Neuronal stem cell (in vitro differentiated cells): ENCODE data around the gene MTHFSD. TPM values are rescaled to one million over a fixed set of nuclear protein-coding genes. Genes with fewer than 3 reads are reported as not detected.

ENCODE experiments used
- DNase-seq: peaks from one replicate; pipeline ENCODE4 v3.0.0-alpha.2; 2013; ENCODE audit warnings: low spot score
- H2AFZ ChIP-seq: one replicate; pipeline ENCODE4 v1.6.1; 2013; ENCODE audit warnings: mild to moderate bottlenecking, low read length, inconsistent platforms
- H2AK5ac ChIP-seq: 2 replicates; pipeline ENCODE4 v1.6.1; 2013; ENCODE audit warnings: low read depth, mild to moderate bottlenecking, inconsistent platforms, low read length, moderate library complexity, mixed read lengths
- H2BK120ac ChIP-seq: 2 replicates; pipeline ENCODE4 v1.6.1; 2013; ENCODE audit warnings: low read depth, mild to moderate bottlenecking, inconsistent platforms, low read length, moderate library complexity, mixed read lengths
- H2BK12ac ChIP-seq: one replicate; pipeline ENCODE4 v1.6.1; 2013; ENCODE audit warnings: low read length, inconsistent platforms
- H2BK15ac ChIP-seq: 2 replicates; pipeline ENCODE4 v1.6.1; 2013; ENCODE audit warnings: mild to moderate bottlenecking, low read length, inconsistent platforms, mixed read lengths
- H2BK5ac ChIP-seq: one replicate; pipeline ENCODE4 v1.6.1; 2013; ENCODE audit warnings: inconsistent platforms, mild to moderate bottlenecking, low read length, moderate library complexity
- H3K14ac ChIP-seq: one replicate; pipeline ENCODE4 v1.6.1; 2013; ENCODE audit warnings: low read length, inconsistent platforms
- H3K18ac ChIP-seq: 2 replicates; pipeline ENCODE4 v1.6.1; 2013; ENCODE audit warnings: low read length, inconsistent platforms
- H3K23ac ChIP-seq: 2 replicates; pipeline ENCODE4 v1.6.1; 2013; ENCODE audit warnings: low read depth, mild to moderate bottlenecking, mixed read lengths, low read length, inconsistent platforms; ENCODE audit not compliant: poor library complexity
- H3K27ac ChIP-seq: replicated peaks from 3 replicates; pipeline ENCODE4 v1.5.1; 2013; ENCODE audit warnings: low read length, inconsistent platforms
- H3K27me3 ChIP-seq, 3 experiments: 2 replicates each; pipeline ENCODE4 v1.6.1; 2013; ENCODE audit warnings: low read length in 3 of 3, mild to moderate bottlenecking in 2 of 3, inconsistent platforms in 1 of 3, low read depth in 1 of 3, mixed read lengths in 1 of 3, moderate library complexity in 1 of 3; ENCODE audit not compliant: control insufficient read depth in 3 of 3, insufficient read depth in 3 of 3
- H3K36me3 ChIP-seq, 2 donors: replicated peaks in 1 of 2; 2 replicates each; pipeline ENCODE4 v1.6.1; 2013; ENCODE audit warnings: low read length in 2 of 2; ENCODE audit not compliant: control insufficient read depth in 2 of 2, insufficient read depth in 2 of 2
- H3K4ac ChIP-seq: 2 replicates; pipeline ENCODE4 v1.6.1; 2013; ENCODE audit warnings: inconsistent platforms, mild to moderate bottlenecking, low read length, moderate library complexity
- H3K4me1 ChIP-seq, 2 donors: 1 replicate in 1 of 2; 2 replicates in 1 of 2; pipeline ENCODE4 v1.6.1; 2013; ENCODE audit warnings: low read length in 2 of 2, low read depth in 1 of 2; ENCODE audit not compliant: control insufficient read depth in 2 of 2, insufficient read depth in 1 of 2
- H3K4me2 ChIP-seq: one replicate; pipeline ENCODE4 v1.6.1; 2013; ENCODE audit warnings: mild to moderate bottlenecking, low read length, inconsistent platforms; ENCODE audit not compliant: insufficient read depth, poor library complexity, severe bottlenecking
- H3K4me3 ChIP-seq, 2 donors: 2 replicates each; pipeline ENCODE4 v1.5.1; 2013; ENCODE audit warnings: low read length in 2 of 2, mild to moderate bottlenecking in 2 of 2, inconsistent platforms in 1 of 2, moderate library complexity in 1 of 2
- H3K79me1 ChIP-seq: one replicate; pipeline ENCODE4 v1.6.1; 2013; ENCODE audit warnings: low read depth, mild to moderate bottlenecking, inconsistent platforms, low read length, moderate library complexity
- H3K9ac ChIP-seq: one replicate; pipeline ENCODE4 v1.6.1; 2013; ENCODE audit warnings: mild to moderate bottlenecking, low read depth, low read length, inconsistent platforms; ENCODE audit not compliant: poor library complexity
- H3K9me3 ChIP-seq, 2 donors: replicated peaks in 1 of 2; 2 replicates each; pipeline versions ENCODE3 to v1.6.1; 2013; ENCODE audit warnings: low read length in 2 of 2, mild to moderate bottlenecking in 2 of 2, inconsistent platforms in 1 of 2, low read depth in 1 of 2, mixed read lengths in 1 of 2, moderate library complexity in 1 of 2; ENCODE audit not compliant: control insufficient read depth in 2 of 2, insufficient read depth in 1 of 2
- H4K8ac ChIP-seq: one replicate; pipeline ENCODE4 v1.6.1; 2013; ENCODE audit warnings: low read depth, mild to moderate bottlenecking, inconsistent platforms, low read length, moderate library complexity
- H4K91ac ChIP-seq: one replicate; pipeline ENCODE4 v1.6.1; 2013; ENCODE audit warnings: low read length, low read depth, mild to moderate bottlenecking, inconsistent platforms; ENCODE audit not compliant: poor library complexity
- WGBS, 2 donors: extraction: QIAGEN DNeasy Blood & Tissue Kit; methylation state at CpG; one replicate each; pipeline ENCODE4 v1.1.7; 2013; ENCODE audit warnings: missing lambda C conversion rate in 2 of 2, mixed read lengths in 1 of 2; ENCODE audit not compliant: insufficient read length in 2 of 2, insufficient replicate concordance in 1 of 2; ENCODE audit errors: extremely low coverage in 2 of 2; 5-methylcytosine and 5-hydroxymethylcytosine counted together
- polyA plus RNA-seq, 2 experiments: library from polyadenylated mRNA; stranded (reverse); fragments of 200-250 nt; gene quantifications; one replicate each; pipeline ENCODE4 v1.2.3, GENCODE V29; 2013

MTHFSD gene, protein sequence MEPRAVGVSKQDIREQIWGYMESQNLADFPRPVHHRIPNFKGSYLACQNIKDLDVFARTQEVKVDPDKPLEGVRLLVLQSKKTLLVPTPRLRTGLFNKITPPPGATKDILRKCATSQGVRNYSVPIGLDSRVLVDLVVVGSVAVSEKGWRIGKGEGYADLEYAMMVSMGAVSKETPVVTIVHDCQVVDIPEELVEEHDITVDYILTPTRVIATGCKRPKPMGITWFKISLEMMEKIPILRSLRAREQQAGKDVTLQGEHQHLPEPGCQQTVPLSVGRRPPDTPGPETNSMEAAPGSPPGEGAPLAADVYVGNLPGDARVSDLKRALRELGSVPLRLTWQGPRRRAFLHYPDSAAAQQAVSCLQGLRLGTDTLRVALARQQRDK
- polyA plus RNA-seq (2013, experiment 1 of 2), result 12.3 TPM
- 12.6 TPM for polyA plus RNA-seq (2013, experiment 2 of 2)

DNA sequence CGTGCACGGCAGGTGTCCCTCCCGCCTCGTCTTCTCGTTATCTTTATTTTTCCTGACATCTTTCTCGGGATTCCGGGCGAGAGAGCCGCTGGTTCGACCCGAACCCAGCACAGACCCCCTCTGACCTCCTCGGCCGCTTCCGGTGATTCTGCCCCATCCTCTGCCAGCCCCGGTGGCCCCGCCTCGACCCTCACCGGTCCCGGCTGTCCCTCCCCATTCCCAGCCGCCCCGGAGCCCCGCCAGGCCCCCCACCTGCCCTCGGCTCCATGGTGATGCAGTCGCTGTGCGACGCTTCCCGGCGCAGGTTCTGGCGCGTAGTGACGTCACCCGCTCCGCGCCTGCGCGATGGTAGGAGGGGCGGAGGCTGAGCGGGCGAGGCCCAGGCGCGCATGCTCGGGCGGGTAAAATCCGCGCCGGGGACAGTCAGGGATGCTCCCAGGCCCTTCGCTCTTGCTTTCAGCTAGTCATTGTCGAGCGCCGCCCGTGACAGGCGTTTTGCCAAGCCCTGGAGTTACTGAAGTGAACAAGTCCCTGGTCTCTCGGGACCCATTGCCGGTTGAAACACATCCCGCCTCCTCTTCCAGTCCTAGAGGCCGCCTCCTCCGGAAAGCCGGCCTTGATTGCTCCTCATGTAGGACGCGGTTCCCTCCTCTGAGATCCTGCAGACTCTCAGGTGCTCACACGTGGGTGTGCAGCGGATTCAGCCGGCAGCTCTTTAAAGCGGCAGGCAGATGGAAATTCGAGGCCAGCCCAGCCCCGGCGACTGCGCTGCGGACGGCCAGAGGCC, at the start of gene MTHFSD:
TSS of gene MTHFSD (minus strand) at position 319 of the 787 bp plus-strand sequence. CDS start at position 268, 51 bp downstream.
- Histone ChIP-seq H3K27ac (no peak within 1 kb of the TSS), H4K91ac (no peak within 1 kb of the TSS), H2BK5ac (peak within 1 kb of the TSS; percentile 56), H3K79me1 (no peaks in the 10 kb centered on the region), H2AK5ac (peak within 1 kb of the TSS; percentile 58), H2BK120ac (no peak within 1 kb of the TSS), H2BK12ac (no peak within 1 kb of the TSS), H3K4me2 (peak within 1 kb of the TSS; percentile 98), H3K18ac (peak within 1 kb of the TSS; percentile 87), H3K23ac (peak within 1 kb of the TSS; percentile 85), H3K14ac (no peak within 1 kb of the TSS), H2BK15ac (peak within 1 kb of the TSS; percentile 50), H3K4me3 (peak within 1 kb of the TSS; percentile 82 to 93), H3K27me3 (peaks cover 0 to 2% (median 0%) of the 10 kb centered on the region in 3 experiments), H3K9ac (peak within 1 kb of the TSS; percentile 87), H3K9me3 (no peaks in the 10 kb centered on the region), H4K8ac (no peak within 1 kb of the TSS), H3K4me1 (peaks cover 3 to 5% of the 10 kb centered on the region in 2 donors), H3K36me3 (peaks cover 3 to 27% of the 10 kb centered on the region in 2 donors), H3K4ac (no peak within 1 kb of the TSS), H2AFZ (peak within 1 kb of the TSS; percentile 93)
- DNase-seq, result peak; percentile 91
- no CpG with 5 or more reads among the region's 70 CpGs for WGBS, 2 donors

DNA sequence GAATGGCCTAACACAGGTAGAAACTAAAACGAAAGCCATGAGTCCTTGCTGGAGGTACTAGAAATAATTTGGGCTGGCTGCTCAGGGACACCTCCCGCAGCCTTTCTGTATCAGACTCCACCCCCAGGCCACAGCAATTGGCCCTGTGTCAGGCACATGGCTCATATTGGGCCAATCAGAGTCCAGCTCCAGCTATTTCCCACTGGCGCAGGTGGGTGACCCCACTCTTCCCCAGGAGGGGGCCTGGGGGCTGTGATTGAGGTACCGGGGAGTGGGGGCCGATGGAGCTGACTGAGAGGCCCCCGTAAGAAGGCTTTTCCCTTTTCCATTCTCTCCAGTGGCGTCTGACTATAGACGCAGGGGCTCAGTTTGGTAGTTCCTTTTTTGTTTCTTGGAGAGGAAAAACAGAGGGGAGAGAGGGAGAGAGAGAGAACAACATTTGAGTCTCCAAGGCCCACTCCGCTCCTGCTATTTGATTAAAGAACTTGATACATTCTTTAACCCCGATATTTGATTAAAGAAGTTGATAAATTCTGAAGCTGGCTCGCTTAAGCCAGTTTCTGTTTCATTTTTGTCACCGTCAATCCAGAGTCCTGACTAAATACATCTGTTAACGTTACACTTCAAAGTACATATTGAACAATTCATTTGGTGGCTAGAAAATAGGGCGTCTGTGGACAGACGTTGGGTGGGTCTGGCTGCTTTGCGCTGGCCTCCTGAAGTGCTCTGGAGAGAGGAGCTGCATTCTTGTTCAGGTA, 49.6 kb upstream of the MTHFSD start:
- H3K79me1 ChIP-seq, result no peaks in the 10 kb centered on the region
- H3K9me3 ChIP-seq, result no peaks in the 10 kb centered on the region
- no peak overlapping the region for H3K4ac ChIP-seq
- no peaks in the 10 kb centered on the region for H3K4me1 ChIP-seq
- WGBS, 2 donors, result no CpG with 5 or more reads among the region's 16 CpGs
- H3K18ac ChIP-seq, result no peak overlapping the region
- no peak for DNase-seq
- H3K23ac ChIP-seq, result no peak overlapping the region
- H4K91ac ChIP-seq, result no peak overlapping the region
- no peak overlapping the region for H4K8ac ChIP-seq
- H2BK5ac ChIP-seq, result no peak overlapping the region
- H3K27ac ChIP-seq, result no peak overlapping the region
- no peak overlapping the region for H2BK15ac ChIP-seq
- H3K4me2 ChIP-seq, result no peak overlapping the region
- H3K9ac ChIP-seq, result no peak overlapping the region
- H3K14ac ChIP-seq, result no peak overlapping the region
- no peaks in the 10 kb centered on the region for H3K36me3 ChIP-seq
- H3K4me3 ChIP-seq, result no peak overlapping the region
- H2AFZ ChIP-seq, result no peak overlapping the region
- H2BK120ac ChIP-seq, result no peak overlapping the region
- H3K27me3 ChIP-seq, result peaks cover 0 to 8% (median 0%) of the 10 kb centered on the region in 3 experiments
- no peak overlapping the region for H2BK12ac ChIP-seq
- H2AK5ac ChIP-seq, result no peak overlapping the region

DNA sequence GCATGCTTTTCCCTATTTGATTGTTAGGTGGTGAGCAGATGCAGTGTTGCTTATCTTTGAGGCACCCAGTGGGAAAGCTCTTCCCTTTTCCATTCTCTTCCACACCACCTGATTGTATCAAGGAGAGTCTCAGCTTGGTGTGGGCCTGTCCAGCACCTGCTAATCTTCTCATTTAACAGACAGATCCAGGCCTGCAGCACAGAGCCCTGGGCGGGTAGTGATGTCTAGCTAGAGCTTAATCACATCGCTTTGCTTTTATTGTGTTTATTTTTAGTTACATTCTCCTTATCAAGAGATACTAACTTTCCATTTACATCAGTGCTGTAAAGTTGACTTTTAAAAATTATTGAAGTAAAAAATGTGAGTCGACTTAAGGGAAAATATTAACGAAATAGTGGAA, 47.5 kb upstream of the MTHFSD start:
- no peak overlapping the region for H3K4ac ChIP-seq
- H3K27ac ChIP-seq, result no peak overlapping the region
- H3K36me3 ChIP-seq, result no peaks in the 10 kb centered on the region
- no peak overlapping the region for H2BK12ac ChIP-seq
- H3K27me3 ChIP-seq, result peaks cover 0 to 19% (median 0%) of the 10 kb centered on the region in 3 experiments
- H2AK5ac ChIP-seq, result no peak overlapping the region
- no peak overlapping the region for H3K14ac ChIP-seq
- no peak overlapping the region for H4K8ac ChIP-seq
- H2BK5ac ChIP-seq, result no peak overlapping the region
- H3K9ac ChIP-seq, result no peak overlapping the region
- no peaks in the 10 kb centered on the region for H3K4me1 ChIP-seq
- H4K91ac ChIP-seq, result no peak overlapping the region
- no peak overlapping the region for H3K4me3 ChIP-seq
- no peak overlapping the region for H3K4me2 ChIP-seq
- H3K18ac ChIP-seq, result no peak overlapping the region
- H3K79me1 ChIP-seq, result no peaks in the 10 kb centered on the region
- H2BK120ac ChIP-seq, result no peak overlapping the region
- H3K23ac ChIP-seq, result no peak overlapping the region
- no peak for DNase-seq
- WGBS, 2 donors, result no CpG with 5 or more reads among the region's 4 CpGs
- no peak overlapping the region for H2BK15ac ChIP-seq
- no peaks in the 10 kb centered on the region for H3K9me3 ChIP-seq
- H2AFZ ChIP-seq, result no peak overlapping the region
